ENCODE measurements around the gene LRP3. TPM values are rescaled to one million over a fixed set of nuclear protein-coding genes. Genes with fewer than 3 reads are reported as not detected.

Gene LRP3
- total and polyA plus RNA-seq, 11 donors: 8.2 to 31.7 (median 18.0) TPM

GRCh38 chr19:33242911-33243310 lies 48.8 kb downstream of the LRP3 start:
- 65 to 82% (median 72%) methylated on average over 6 of the region's 6 CpGs for WGBS, 4 donors
- peaks cover 0 to 10% (median 5%) of the 10 kb centered on the region in 12 donors for H3K9me3 ChIP-seq
- DNase-seq: peak in 2 of 5 donors; percentile 9 to 32
- no peaks in the 10 kb centered on the region for H3K36me3 ChIP-seq
- H3K4me1 ChIP-seq: peaks cover 0 to 8% (median 2%) of the 10 kb centered on the region in 12 donors
- TF ChIP-seq POLR2A (IDR thresholded peaks at IDR 0.05) (no peak), CTCF (IDR thresholded peaks at IDR 0.05) (no peak)
- H3K27me3 ChIP-seq: peaks cover 0 to 17% (median 0%) of the 10 kb centered on the region in 9 donors
- intact Hi-C loops (cut with DNase I): loop anchor here in 2 of 10 donors (2.0 to 10.0 kb wide), 2 partner anchors 164 to 522 kb away; no protein-coding TSS in a partner anchor
- no peak overlapping the region for H3K4me3 ChIP-seq
- no peak for ATAC-seq
- no peak overlapping the region for H3K27ac ChIP-seq

- Histone ChIP-seq H3K4me1 (peaks cover 0 to 12% (median 2%) of the 10 kb centered on the region in 12 donors), H3K4me3 (no peak overlapping the region), H3K27me3 (peaks cover 0 to 11% (median 0%) of the 10 kb centered on the region in 9 donors), H3K27ac (no peak overlapping the region), H3K9me3 (peaks cover 0 to 10% (median 5%) of the 10 kb centered on the region in 12 donors), H3K36me3 (no peaks in the 10 kb centered on the region)
- peak in 2 of 5 donors; percentile 43 to 59 for DNase-seq
- TF ChIP-seq CTCF (IDR thresholded peaks at IDR 0.05): peak in 7 of 12 donors; percentile 5 to 51 (median 31)
- no peak for TF ChIP-seq POLR2A (IDR thresholded peaks at IDR 0.05)
- 60 to 84% (median 77%) methylated on average over 7 of the region's 7 CpGs for WGBS, 4 donors
- intact Hi-C loops (cut with DNase I): loop anchor here in 1 of 10 donors (10.0 kb wide), 1 partner anchor 519 kb away; no protein-coding TSS in a partner anchor
- no peak for ATAC-seq
These were observed 52.0 kb downstream of the LRP3 start for GRCh38 chr19:33245948-33246708.

- 72 to 89% (median 80%) methylated on average over 4 to 7 of the region's 7 CpGs for WGBS, 4 donors
- peak in 1 of 5 donors; percentile 22 for DNase-seq
- H3K36me3 ChIP-seq: no peaks in the 10 kb centered on the region
- peaks cover 0 to 10% (median 5%) of the 10 kb centered on the region in 12 donors for H3K9me3 ChIP-seq
- intact Hi-C loops (cut with DNase I): loop anchor here in 1 of 10 donors (10.0 kb wide), 1 partner anchor 518 kb away; no protein-coding TSS in a partner anchor
- ATAC-seq: no peak
- no peak for TF ChIP-seq CTCF (IDR thresholded peaks at IDR 0.05)
- TF ChIP-seq POLR2A (IDR thresholded peaks at IDR 0.05): no peak
- H3K27me3 ChIP-seq: peaks cover 0 to 16% (median under 1%) of the 10 kb centered on the region in 9 donors
- H3K27ac ChIP-seq: no peak overlapping the region
- peaks cover 0 to 7% (median 0%) of the 10 kb centered on the region in 12 donors for H3K4me1 ChIP-seq
- H3K4me3 ChIP-seq: no peak overlapping the region
These were observed 52.7 kb downstream of the LRP3 start for GRCh38 chr19:33246709-33247440.

Measured in heart left ventricle (tissue), 16 donors.